HG02610 (cell line): ENCODE measurements around the gene PDE9A.

Source experiments
- ATAC-seq: cut with Tn5 transposase; IDR thresholded peaks from one replicate; pipeline ENCODE4 v1.9.1; 2021; ENCODE audit warnings: mild to moderate bottlenecking, moderate library complexity; ENCODE audit not compliant: unreplicated experiment

PDE9A gene

DNA sequence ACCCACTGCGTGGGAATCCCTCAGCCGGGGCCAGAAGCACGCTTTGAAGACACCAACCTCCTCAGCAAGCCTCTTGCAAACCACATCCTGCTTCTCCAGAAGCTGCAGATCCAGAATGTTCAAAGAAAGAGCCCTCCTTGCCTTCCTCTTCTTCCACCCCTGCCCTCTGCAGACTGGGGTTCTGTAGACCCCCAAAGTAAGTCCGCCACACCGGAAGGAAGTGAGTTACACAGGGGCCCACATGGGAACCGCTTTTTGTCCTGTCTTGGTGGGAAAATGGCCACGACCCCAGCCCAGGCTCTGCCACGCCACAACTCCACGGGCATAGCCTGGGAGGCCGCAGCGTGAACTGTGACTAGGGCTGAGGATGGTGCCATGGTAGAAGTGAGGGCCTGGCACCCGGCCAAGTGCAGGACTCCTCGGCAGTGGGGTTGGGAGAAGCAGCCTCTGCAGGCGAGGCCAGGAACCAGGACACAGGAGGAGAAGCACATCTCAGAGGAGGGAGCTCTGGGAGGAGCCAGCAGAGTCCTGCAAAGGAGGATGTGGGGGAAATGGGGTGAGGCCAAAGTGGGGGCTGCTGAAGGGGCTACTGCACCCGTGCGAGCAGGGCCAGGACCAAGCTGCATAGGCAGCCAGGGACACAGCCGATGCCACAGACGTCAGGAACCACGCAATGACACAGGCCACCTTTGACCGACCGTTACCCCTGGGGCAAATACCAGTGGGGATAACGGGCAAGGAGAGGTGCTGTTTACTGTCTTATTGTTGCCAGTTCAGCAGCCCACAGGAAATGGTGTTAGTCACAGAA is 30.9 kb downstream of the PDE9A start:
- no peak for ATAC-seq

- no peak for ATAC-seq
These were observed 31.6 kb downstream of the PDE9A start for GRCh38 chr21:42685036-42685435.

GRCh38 chr21:42685954-42686500 is 32.6 kb downstream of the PDE9A start:
- no peak for ATAC-seq

- no peak for ATAC-seq
These were observed 34.4 kb downstream of the PDE9A start for GRCh38 chr21:42687796-42688195.

- no peak for ATAC-seq
These were observed 34.9 kb downstream of the PDE9A start for GRCh38 chr21:42688226-42688840.

DNA sequence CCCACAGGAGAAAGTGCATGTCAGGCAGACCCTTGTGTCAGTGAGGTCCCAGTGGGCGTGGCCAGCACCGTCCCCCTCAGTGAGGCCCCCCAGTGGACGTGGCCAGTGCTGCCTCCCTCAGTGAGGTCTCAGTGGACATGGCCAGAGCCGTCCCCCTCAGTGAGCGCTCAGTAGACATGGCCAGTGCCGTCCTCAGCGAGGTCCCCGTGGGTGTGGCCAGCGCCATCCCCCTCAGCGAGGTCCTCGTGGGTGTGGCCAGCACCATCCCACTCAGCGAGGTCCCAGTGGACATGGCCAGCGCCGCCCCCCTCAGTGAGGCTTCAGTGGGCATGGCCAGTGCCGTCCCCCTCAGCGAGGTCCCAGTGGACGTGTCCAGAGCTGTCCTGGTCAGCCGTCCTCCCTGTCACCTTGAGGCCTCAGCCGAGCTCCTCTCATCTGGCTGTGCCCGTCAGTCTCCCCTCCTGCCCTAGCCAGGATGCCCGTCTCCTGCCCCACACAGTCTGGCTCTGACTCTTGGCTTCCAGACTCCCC is 35.5 kb downstream of the PDE9A start:
- ATAC-seq, result no peak

GRCh38 chr21:42690586-42690985 is 37.2 kb downstream of the PDE9A start:
- no peak for ATAC-seq

- ATAC-seq, result no peak
These were observed 38.6 kb downstream of the PDE9A start for GRCh38 chr21:42691901-42692559.

GRCh38 chr21:42692688-42693087 is 39.3 kb downstream of the PDE9A start:
- ATAC-seq, result no peak

DNA sequence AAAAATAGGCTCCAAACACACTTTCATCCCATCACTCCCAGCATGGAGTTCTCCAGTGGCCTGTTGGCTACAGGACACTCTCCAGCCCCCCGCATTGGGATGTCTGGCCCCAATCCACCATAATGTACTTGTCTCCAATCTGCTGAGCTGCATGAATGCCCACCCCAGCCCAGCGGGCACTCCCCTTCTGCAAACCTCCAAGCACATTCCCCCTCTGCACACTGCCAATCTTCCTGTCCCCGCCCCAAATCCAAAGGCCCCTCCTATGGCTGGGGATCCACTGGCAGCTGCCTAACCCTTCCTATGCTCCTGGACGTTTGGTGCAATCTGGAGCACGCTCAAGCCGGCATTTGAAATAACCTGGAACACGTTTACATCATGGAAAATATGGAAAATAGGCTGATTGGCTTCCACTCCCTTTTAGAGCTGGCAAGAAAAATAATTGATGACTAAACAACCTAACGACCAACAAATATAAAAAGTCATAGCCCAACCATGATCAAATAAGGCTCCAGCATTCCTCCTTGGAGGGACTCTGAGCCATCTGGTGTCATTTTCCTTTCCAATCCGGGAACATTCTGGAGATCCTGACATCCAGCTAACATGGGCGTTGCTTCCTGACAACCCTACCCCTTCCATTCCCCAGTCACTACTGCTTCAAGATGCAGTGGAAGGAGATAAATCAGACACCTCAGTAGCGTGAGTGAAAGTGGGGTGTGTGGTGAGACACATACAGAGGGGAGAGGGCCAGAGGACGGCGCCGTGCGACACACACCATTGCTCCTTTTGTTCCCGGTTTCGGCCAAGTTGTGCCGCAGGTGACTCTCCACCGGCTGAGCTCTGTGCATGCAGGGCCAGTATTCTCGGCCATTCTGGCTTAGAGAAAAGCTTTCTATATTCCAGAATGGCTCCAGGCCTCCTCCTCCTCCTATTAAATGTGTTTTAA is 41.6 kb downstream of the PDE9A start:
- no peak for ATAC-seq

- ATAC-seq, result no peak
These were observed 42.4 kb downstream of the PDE9A start for GRCh38 chr21:42695697-42696380.

DNA sequence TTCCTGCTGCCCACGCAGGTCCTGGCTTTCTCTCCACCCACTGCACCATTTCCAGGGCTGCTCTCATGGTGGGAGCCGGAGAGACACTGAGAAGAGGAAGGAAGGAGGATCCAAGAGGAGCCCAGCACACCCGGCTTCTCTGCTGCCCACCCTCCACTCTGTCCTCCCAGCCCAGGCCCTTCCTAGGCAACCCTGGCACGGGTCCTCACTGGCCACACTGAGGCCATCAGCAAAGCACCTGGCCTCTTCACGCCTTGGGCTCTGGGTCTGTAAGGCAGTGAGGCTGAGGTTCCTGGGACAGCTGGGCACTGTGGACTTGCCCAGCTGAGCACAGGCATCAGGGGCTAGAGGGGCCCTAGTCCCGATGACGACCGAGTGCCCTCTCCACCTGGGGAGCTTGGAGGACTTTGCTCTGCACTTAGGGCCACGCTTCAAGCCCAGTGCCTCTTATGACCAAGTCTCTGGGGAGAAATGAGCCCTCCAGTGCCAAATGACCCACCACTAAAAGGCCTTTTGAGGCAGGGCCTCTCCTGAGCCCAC is 43.1 kb downstream of the PDE9A start:
- ATAC-seq, result no peak

DNA sequence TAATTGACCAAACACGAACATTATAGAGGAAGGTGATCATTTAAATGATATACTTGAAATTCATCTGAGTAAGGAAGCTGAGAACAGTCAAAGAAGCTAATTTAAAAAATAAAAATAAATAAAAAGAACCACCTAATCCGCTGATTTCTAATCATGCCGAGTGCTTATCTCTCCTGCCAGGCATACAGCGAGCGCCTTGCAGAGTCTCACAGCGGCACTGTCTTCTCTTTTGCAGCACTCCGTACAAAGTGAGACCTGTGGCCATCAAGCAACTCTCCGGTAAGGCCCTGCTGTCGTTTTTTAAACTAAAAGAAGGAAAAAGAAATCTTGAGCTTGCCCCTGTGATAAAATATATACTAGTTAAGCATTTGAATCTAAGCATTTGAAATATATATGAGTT is 45.3 kb downstream of the PDE9A start:
- ATAC-seq, result no peak

DNA sequence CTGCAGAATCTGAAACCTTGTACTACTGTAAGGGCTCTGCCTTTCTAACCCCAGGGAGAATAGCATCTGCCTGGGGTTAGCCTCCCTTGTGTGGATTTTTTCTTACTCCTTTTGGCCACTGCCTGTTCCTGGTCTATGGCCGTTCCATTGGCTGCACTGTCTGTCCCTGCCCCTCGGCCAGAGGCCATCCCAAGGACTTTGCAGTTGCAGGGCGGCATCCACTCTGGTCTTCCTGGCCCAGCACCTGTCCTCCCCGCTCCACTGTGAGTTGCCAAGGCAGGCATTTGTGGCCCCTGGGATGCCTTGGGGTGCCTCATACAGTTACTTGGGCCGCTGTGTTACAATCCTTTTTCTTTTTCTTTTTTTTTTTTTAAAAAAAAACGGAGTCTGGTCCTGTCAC is 45.8 kb downstream of the PDE9A start:
- ATAC-seq, result no peak

DNA sequence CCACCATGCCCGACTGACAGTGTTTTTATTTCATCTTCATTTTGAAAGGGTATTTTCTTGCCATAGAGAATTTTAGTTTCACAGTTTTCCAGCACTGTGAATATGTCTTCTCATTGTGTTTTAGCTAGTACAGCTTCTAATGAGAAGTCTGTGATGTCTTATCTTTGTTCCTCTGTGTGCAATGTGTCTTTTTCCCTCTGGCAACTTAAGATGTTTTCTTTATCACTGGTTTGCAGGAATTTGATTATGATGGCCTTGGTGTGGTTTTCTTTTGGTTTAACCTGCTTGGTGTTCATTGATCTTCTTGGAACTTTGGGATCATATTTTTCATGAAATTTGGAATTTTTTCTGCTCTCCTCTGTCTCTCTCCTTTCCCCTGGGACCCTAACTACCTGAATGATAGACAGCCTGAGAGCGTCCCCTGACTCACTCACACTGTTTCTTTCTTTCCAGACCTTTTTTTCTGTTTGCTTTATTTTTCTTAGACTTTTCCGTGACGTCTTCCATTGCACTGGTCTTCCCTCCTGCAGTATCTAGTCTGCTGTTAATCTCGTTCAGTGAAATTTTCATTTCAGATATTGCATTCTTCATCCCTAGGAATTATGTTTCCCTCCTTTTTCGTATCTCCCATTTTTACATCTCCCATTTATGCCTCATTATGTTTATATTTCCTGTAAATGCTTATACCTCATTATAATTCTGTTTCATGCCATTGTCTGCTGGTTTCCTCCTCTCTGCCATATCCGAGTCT is 48.5 kb downstream of the PDE9A start:
- no peak for ATAC-seq

DNA sequence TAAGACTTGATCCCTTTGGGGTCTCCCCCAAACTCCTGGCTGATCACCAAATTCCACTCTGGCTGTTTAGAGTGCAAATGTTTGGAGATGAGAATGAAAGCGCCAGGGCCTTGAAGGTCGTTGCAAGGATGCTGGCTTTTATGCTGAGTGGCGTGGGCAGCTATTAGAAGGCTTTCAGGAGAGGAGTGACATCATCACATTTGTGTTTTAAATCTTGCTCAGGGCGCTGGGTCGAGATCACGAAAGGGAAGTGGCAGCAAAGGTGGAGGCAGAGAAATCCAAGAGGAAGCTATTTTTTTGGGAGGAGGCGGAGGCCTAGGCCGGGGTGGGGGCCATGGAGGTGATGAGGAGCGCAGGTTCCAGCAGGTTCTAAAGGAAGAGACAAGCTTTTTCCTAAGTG is 49.3 kb downstream of the PDE9A start:
- ATAC-seq, result no peak

GRCh38 chr21:42703136-42703908 is 49.9 kb downstream of the PDE9A start:
- no peak for ATAC-seq

GRCh38 chr21:42703965-42704364 is 50.5 kb downstream of the PDE9A start:
- ATAC-seq, result no peak
